HepG2 (cell line): ENCODE measurements around the gene TBC1D22A. TPM values are rescaled to one million over a fixed set of nuclear protein-coding genes. Genes with fewer than 3 reads are reported as not detected.

ENCODE experiments used
- ARID5B ChIP-seq: IDR thresholded peaks from 2 replicates; pipeline ENCODE4 v1.4.0; 2020; ENCODE audit warnings: mild to moderate bottlenecking, missing genetic modification reagents
- CEBPZ ChIP-seq: IDR thresholded peaks from 2 replicates; pipeline ENCODE4 v1.6.1; 2012; ENCODE audit warnings: low read length, improper control_type of control experiment
- FOXA1 ChIP-seq, 2 experiments: fragments of 450-650 bp in 1 of 2; sonication (generic) in 1 of 2; formaldehyde crosslinking in 1 of 2; IDR thresholded peaks; 2 replicates each; pipeline versions ENCODE4 v1.4.0 to v1.6.1; 2016 to 2020; ENCODE audit warnings: missing genetic modification reagents in 1 of 2
- FOXP1 ChIP-seq, 2 experiments: fragments of 450-650 bp in 1 of 2; IDR thresholded peaks; 2 replicates each; pipeline ENCODE4 v1.6.1; 2017 to 2018; ENCODE audit warnings: antibody characterized with exemption in 1 of 2
- HNF4A ChIP-seq: sonication (generic); formaldehyde crosslinking; IDR thresholded peaks from 2 replicates; pipeline ENCODE4 v1.4.0; 2020; ENCODE audit warnings: missing genetic modification reagents
- IKZF1 ChIP-seq: fragments of 450-650 bp; IDR thresholded peaks from 2 replicates; pipeline ENCODE4 v1.7.1; 2016
- JARID2 ChIP-seq: sonication (generic); formaldehyde crosslinking; IDR thresholded peaks from 2 replicates; pipeline ENCODE4 v1.8.1; 2023; ENCODE audit warnings: missing genetic modification reagents, inconsistent platforms; ENCODE audit not compliant: insufficient replicate concordance
- JUNB ChIP-seq: sonication (generic); formaldehyde crosslinking; IDR thresholded peaks from 2 replicates; pipeline ENCODE4 v1.8.0; 2022; ENCODE audit warnings: missing genetic modification reagents, mild to moderate bottlenecking, borderline replicate concordance
- KDM3A ChIP-seq: IDR thresholded peaks from 2 replicates; pipeline ENCODE4 v1.6.1; 2018; ENCODE audit warnings: low read depth, missing compliant biosample characterization
- KDM5A ChIP-seq: fragments of 200-600 bp; sonication (generic); IDR thresholded peaks from 2 replicates; pipeline ENCODE4 v1.7.0; 2018; ENCODE audit warnings: antibody characterized with exemption, mild to moderate bottlenecking, low read length, borderline replicate concordance
- KLF11 ChIP-seq: IDR thresholded peaks from 2 replicates; pipeline ENCODE4 v1.6.1; 2016; ENCODE audit warnings: missing compliant biosample characterization
- MXD4 ChIP-seq: IDR thresholded peaks from 2 replicates; pipeline ENCODE4 v1.6.1; 2016; ENCODE audit warnings: mild to moderate bottlenecking, missing biosample characterization, missing genetic modification reagents
- NONO ChIP-seq, 2 experiments: fragments of 450-650 bp in 1 of 2; sonication (generic) in 1 of 2; formaldehyde crosslinking in 1 of 2; IDR thresholded peaks in 1 of 2; conservative IDR thresholded peaks in 1 of 2; 2 replicates each; pipeline versions ENCODE4 v1.6.1 to v1.8.0; 2017 to 2022; ENCODE audit warnings: mild to moderate bottlenecking in 1 of 2, missing genetic modification reagents in 1 of 2, moderate library complexity in 1 of 2
- ONECUT2 ChIP-seq: sonication (generic); formaldehyde crosslinking; IDR thresholded peaks from 2 replicates; pipeline ENCODE4 v1.4.0; 2020; ENCODE audit warnings: missing genetic modification reagents
- PCBP2 ChIP-seq: fragments of 200-400 bp; formaldehyde crosslinking; optimal IDR thresholded peaks from 2 replicates; pipeline ENCODE3; 2018; ENCODE audit warnings: low read length, low read depth; ENCODE audit not compliant: poor library complexity, severe bottlenecking
- SSRP1 ChIP-seq: IDR thresholded peaks from 2 replicates; pipeline ENCODE4 v1.6.1; 2016; ENCODE audit warnings: control low read depth
- TARDBP ChIP-seq: sonication (generic); formaldehyde crosslinking; IDR thresholded peaks from 2 replicates; pipeline ENCODE4 v1.8.0; 2022; ENCODE audit warnings: mild to moderate bottlenecking, missing genetic modification reagents
- TCF7 ChIP-seq: sonication (generic); IDR thresholded peaks from 2 replicates; pipeline ENCODE4 v1.6.1; 2016; ENCODE audit warnings: antibody characterized with exemption, low read depth
- ZNF253 ChIP-seq: sonication (generic); formaldehyde crosslinking; IDR thresholded peaks from 2 replicates; pipeline ENCODE4 v1.8.0; 2022; ENCODE audit warnings: mild to moderate bottlenecking, missing genetic modification reagents, borderline replicate concordance
- ZNF441 ChIP-seq: sonication (generic); formaldehyde crosslinking; IDR thresholded peaks from 2 replicates; pipeline ENCODE4 v1.7.0; 2021; ENCODE audit warnings: missing genetic modification reagents, borderline replicate concordance
- ZNF546 ChIP-seq: sonication (generic); formaldehyde crosslinking; conservative IDR thresholded peaks from 2 replicates; pipeline ENCODE4 v1.8.1; 2023; ENCODE audit warnings: mild to moderate bottlenecking, missing genetic modification reagents
- ZNF615 ChIP-seq: sonication (generic); formaldehyde crosslinking; IDR thresholded peaks from 2 replicates; pipeline ENCODE4 v1.5.0; 2020; ENCODE audit warnings: mild to moderate bottlenecking, missing genetic modification reagents, borderline replicate concordance
- ZNF746 ChIP-seq: sonication (generic); formaldehyde crosslinking; IDR thresholded peaks from 2 replicates; pipeline ENCODE4 v1.8.0; 2022; ENCODE audit warnings: mild to moderate bottlenecking, missing genetic modification reagents
- ZZZ3 ChIP-seq: sonication (generic); formaldehyde crosslinking; IDR thresholded peaks from 2 replicates; pipeline ENCODE4 v1.4.0; 2020; ENCODE audit warnings: missing genetic modification reagents, mild to moderate bottlenecking, borderline replicate concordance
- polyA plus RNA-seq, 8 experiments: library from polyadenylated mRNA; depleted of rRNA in 3 of 8; stranded (reverse) in 7 of 8; unstranded in 1 of 8; fragments of >200 nt; fragmentation: Illumina TruSeq in 4 of 8; extraction: Trizol in 4 of 8; gene quantifications; 2 replicates each; pipeline versions ENCODE4 v1.2.1 to v1.2.3, GENCODE V29; 2011 to 2016; ENCODE audit warnings: low read depth in 4 of 8, missing spikeins in 1 of 8, mixed read lengths in 1 of 8; ENCODE audit not compliant: insufficient read depth in 1 of 8
- total RNA-seq, 5 experiments: library from RNA; depleted of rRNA; stranded (reverse); fragments of >200 nt; fragmentation: Illumina TruSeq; extraction: Trizol; gene quantifications; 2 replicates each; pipeline ENCODE4 v1.2.3, GENCODE V29; 2016; ENCODE audit warnings: low read depth in 1 of 5

TBC1D22A gene
- total and polyA plus RNA-seq, 2 of the 13 experiments (the other 11 are each of a cell fraction or from before 2014, with no cell fraction given), result 17.3 to 18.0 TPM

GRCh38 chr22:46815132-46815531 lies 52.7 kb downstream of the TBC1D22A start (continued):
- TF ChIP-seq ARID5B (CRISPR knock-in tag) (peak; percentile 48), FOXP1 (IDR thresholded peaks at IDR 0.05) (no peak), FOXP1 (CRISPR knock-in tag; IDR thresholded peaks at IDR 0.05) (0 out of 2 replicates have a peak, but pooled peaks have one; percentile 12), ZNF253 (CRISPR knock-in tag) (no peak), PCBP2 (no peak), HNF4A (CRISPR knock-in tag) (peak; percentile 84), ONECUT2 (CRISPR knock-in tag) (no peak), KDM5A (no peak), TCF7 (peak; percentile 36; the same call in 1 of the 2 replicates), ZNF546 (CRISPR knock-in tag) (no peak), ZNF441 (CRISPR knock-in tag) (no peak), ZNF746 (CRISPR knock-in tag) (no peak), JARID2 (CRISPR knock-in tag) (no peak), CEBPZ (no peak), JUNB (CRISPR knock-in tag) (no peak), MXD4 (CRISPR knock-in tag) (no peak), KLF11 (CRISPR knock-in tag) (no peak), SSRP1 (CRISPR knock-in tag) (no peak), ZZZ3 (CRISPR knock-in tag) (no peak), KDM3A (CRISPR knock-in tag) (no peak), ZNF615 (CRISPR knock-in tag) (no peak), FOXA1 (IDR thresholded peaks at IDR 0.05) (no peak), FOXA1 (CRISPR knock-in tag; IDR thresholded peaks at IDR 0.05) (peak; percentile 72), NONO (IDR thresholded peaks at IDR 0.05) (no peak), NONO (CRISPR knock-in tag; conservative IDR thresholded peaks at IDR 0.05) (no peak), IKZF1 (no peak), TARDBP (CRISPR knock-in tag) (peak; percentile 33; the same call in 1 of the 2 replicates)
